ENCODE data around the gene SMYD5. TPM values are rescaled to one million over a fixed set of nuclear protein-coding genes. Genes with fewer than 3 reads are reported as not detected.

Gene SMYD5
- total RNA-seq, 1 experiment from 2014 or later: 37.4 TPM

DNA sequence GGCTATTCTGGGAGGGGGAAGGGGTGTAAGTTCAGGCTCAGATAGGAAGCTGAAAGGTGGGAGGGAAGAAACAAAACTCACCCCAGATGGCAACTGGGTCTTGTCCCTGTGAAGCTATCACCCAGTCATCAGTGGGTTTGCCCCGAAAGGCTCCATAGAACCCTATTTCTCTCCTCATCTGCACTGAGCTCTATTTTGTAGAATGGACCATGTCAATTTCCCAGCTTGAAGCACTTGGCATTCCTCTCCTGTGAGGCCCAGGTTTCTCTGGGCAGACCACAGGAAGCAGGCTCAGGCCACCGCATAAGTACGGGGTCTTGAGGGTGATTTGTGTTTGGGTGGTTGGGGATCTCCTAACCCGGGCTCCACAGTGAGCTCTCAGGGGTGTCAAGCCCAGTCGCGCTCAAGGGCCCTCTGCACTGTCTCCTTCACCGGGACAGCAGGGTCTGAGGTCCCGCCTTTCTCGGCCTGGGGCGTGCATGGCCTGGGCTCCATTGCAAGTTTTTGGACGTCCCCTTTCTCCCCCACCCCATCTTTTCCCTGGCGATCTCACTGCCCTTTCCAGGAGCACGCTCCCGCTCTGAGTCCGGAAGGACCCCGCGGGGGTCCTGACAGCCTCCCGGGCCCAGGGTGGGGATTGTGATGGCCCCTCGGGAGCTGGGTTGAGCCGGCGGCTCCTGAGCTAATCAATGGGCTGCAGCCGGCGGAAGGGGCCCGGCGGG lies 38.9 kb upstream of the SMYD5 start:
- no peaks in the 10 kb centered on the region for H3K27me3 ChIP-seq (ENCODE audit: insufficient read depth, low read length)
- H3K4me3 ChIP-seq (replicated peaks in 1 of 2; ENCODE audit: low read depth in 1 of 2, low read length in 2 of 2): no peak overlapping the region
- TF ChIP-seq CBX3 (IDR thresholded peaks at IDR 0.05; ENCODE audit: low read depth) (no peak), SP1 (IDR thresholded peaks at IDR 0.05; ENCODE audit: low read depth) (no peak), SIN3A (IDR thresholded peaks at IDR 0.05; ENCODE audit: low read depth) (no peak), ELF1 (IDR thresholded peaks at IDR 0.05; ENCODE audit: borderline replicate concordance, low read depth) (no peak), RAD21 (IDR thresholded peaks at IDR 0.05; ENCODE audit: low read depth) (no peak), YY1 (IDR thresholded peaks at IDR 0.05; ENCODE audit: extremely low read depth, insufficient replicate concordance, low read depth, low read length) (no peak), ZNF274 (IDR thresholded peaks at IDR 0.05; ENCODE audit: low read depth, low read length) (no peak), ZFX (IDR thresholded peaks at IDR 0.05) (no peak), POLR2A (IDR thresholded peaks at IDR 0.05; ENCODE audit: borderline replicate concordance, extremely low read depth, insufficient read depth, insufficient read length) (no peak), EZH2 (IDR thresholded peaks at IDR 0.05) (no peak), SRF (IDR thresholded peaks at IDR 0.05; ENCODE audit: low read depth) (no peak), EZH2phosphoT487 (IDR thresholded peaks at IDR 0.05; ENCODE audit: borderline replicate concordance) (no peak), TCF7L2 (IDR thresholded peaks at IDR 0.05; ENCODE audit: borderline replicate concordance, extremely low read depth, insufficient read depth, insufficient read length) (no peak), CEBPB (IDR thresholded peaks at IDR 0.05; ENCODE audit: low read depth) (no peak)
- TF ChIP-seq, protein P1, sequence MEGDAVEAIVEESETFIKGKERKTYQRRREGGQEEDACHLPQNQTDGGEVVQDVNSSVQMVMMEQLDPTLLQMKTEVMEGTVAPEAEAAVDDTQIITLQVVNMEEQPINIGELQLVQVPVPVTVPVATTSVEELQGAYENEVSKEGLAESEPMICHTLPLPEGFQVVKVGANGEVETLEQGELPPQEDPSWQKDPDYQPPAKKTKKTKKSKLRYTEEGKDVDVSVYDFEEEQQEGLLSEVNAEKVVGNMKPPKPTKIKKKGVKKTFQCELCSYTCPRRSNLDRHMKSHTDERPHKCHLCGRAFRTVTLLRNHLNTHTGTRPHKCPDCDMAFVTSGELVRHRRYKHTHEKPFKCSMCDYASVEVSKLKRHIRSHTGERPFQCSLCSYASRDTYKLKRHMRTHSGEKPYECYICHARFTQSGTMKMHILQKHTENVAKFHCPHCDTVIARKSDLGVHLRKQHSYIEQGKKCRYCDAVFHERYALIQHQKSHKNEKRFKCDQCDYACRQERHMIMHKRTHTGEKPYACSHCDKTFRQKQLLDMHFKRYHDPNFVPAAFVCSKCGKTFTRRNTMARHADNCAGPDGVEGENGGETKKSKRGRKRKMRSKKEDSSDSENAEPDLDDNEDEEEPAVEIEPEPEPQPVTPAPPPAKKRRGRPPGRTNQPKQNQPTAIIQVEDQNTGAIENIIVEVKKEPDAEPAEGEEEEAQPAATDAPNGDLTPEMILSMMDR (IDR thresholded peaks at IDR 0.05 in 2 of 3, conservative IDR thresholded peaks at IDR 0.05 in 1 of 3; ENCODE audit: borderline replicate concordance in 1 of 3, insufficient read depth in 1 of 3, low read depth in 2 of 3, low read length in 2 of 3): no peak
- TF ChIP-seq, protein P2, sequence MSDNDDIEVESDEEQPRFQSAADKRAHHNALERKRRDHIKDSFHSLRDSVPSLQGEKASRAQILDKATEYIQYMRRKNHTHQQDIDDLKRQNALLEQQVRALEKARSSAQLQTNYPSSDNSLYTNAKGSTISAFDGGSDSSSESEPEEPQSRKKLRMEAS (IDR thresholded peaks at IDR 0.05): no peak
- TF ChIP-seq, protein P3, sequence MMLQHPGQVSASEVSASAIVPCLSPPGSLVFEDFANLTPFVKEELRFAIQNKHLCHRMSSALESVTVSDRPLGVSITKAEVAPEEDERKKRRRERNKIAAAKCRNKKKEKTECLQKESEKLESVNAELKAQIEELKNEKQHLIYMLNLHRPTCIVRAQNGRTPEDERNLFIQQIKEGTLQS (IDR thresholded peaks at IDR 0.05): no peak
- TF ChIP-seq, protein P4, sequence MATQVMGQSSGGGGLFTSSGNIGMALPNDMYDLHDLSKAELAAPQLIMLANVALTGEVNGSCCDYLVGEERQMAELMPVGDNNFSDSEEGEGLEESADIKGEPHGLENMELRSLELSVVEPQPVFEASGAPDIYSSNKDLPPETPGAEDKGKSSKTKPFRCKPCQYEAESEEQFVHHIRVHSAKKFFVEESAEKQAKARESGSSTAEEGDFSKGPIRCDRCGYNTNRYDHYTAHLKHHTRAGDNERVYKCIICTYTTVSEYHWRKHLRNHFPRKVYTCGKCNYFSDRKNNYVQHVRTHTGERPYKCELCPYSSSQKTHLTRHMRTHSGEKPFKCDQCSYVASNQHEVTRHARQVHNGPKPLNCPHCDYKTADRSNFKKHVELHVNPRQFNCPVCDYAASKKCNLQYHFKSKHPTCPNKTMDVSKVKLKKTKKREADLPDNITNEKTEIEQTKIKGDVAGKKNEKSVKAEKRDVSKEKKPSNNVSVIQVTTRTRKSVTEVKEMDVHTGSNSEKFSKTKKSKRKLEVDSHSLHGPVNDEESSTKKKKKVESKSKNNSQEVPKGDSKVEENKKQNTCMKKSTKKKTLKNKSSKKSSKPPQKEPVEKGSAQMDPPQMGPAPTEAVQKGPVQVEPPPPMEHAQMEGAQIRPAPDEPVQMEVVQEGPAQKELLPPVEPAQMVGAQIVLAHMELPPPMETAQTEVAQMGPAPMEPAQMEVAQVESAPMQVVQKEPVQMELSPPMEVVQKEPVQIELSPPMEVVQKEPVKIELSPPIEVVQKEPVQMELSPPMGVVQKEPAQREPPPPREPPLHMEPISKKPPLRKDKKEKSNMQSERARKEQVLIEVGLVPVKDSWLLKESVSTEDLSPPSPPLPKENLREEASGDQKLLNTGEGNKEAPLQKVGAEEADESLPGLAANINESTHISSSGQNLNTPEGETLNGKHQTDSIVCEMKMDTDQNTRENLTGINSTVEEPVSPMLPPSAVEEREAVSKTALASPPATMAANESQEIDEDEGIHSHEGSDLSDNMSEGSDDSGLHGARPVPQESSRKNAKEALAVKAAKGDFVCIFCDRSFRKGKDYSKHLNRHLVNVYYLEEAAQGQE (IDR thresholded peaks at IDR 0.05; ENCODE audit: low read depth): no peak
- no peaks in the 10 kb centered on the region for H4K20me1 ChIP-seq (ENCODE audit: insufficient read depth)
- H2AFZ ChIP-seq (ENCODE audit: low read depth, low read length, poor library complexity, severe bottlenecking): no peak overlapping the region
- H3K79me2 ChIP-seq (ENCODE audit: insufficient read depth, low read length): no peaks in the 10 kb centered on the region
- H3K9me2 ChIP-seq (ENCODE audit: insufficient read depth): no peaks in the 10 kb centered on the region
- H3K4me2 ChIP-seq (ENCODE audit: low read length): no peak overlapping the region
- no TSS peak for BruUV-seq (replicated peaks)
- DNase-seq (ENCODE audit: low read depth, low spot score) (no peak), ATAC-seq (no peak)
- CTCF ChIA-PET: interaction anchor here (1.0 to 1.2 kb wide), 2 partner anchors 37 to 282 kb away, joined by 3 to 4 read pairs; no protein-coding TSS in a partner anchor
- intact Hi-C loops (cut with micrococcal nuclease): loop anchor here (5.0 kb wide), 4 partner anchors 88 to 403 kb away; no protein-coding TSS in a partner anchor
- H3K9ac ChIP-seq (ENCODE audit: low read length): no peak overlapping the region
- RAD21 ChIA-PET (ENCODE audit: low non-redundant PET in 1 of 2, low total read pairs in 2 of 2, uncharacterized antibody in 2 of 2, unreplicated experiment in 2 of 2): no interaction called here
- POLR2A ChIA-PET: no interaction called here
- no peak overlapping the region for H3K27ac ChIP-seq (ENCODE audit: low read depth, low read length)
- peaks cover 9 to 14% of the 10 kb centered on the region in 2 experiments; a peak in 3 of 4 replicates for H3K4me1 ChIP-seq (ENCODE audit: control insufficient read depth in 1 of 2, insufficient read depth in 2 of 2, low read length in 2 of 2)
- H3K36me3 ChIP-seq (ENCODE audit: control insufficient read depth in 1 of 2, insufficient read depth in 2 of 2, low read length in 2 of 2): no peaks in the 10 kb centered on the region
- no peaks in the 10 kb centered on the region for H3K9me3 ChIP-seq (ENCODE audit: control insufficient read depth in 1 of 2, insufficient read depth in 1 of 2, low read depth in 1 of 2, low read length in 2 of 2)
